DMS 273 treated with DMSO at 0.1 percent for 48 hours (cell line): ENCODE measurements around the gene ESR2.
"Not testable (repeated sequence)": the region's sequence is repeated elsewhere in the genome, so short reads cannot be mapped to it uniquely, and the experiment has no call there.

ENCODE experiments used
- DNase-seq: peaks from one replicate; lab custom pipeline; 2025; lab: John Stamatoyannopoulos, UW

The ESR2 gene

DNA sequence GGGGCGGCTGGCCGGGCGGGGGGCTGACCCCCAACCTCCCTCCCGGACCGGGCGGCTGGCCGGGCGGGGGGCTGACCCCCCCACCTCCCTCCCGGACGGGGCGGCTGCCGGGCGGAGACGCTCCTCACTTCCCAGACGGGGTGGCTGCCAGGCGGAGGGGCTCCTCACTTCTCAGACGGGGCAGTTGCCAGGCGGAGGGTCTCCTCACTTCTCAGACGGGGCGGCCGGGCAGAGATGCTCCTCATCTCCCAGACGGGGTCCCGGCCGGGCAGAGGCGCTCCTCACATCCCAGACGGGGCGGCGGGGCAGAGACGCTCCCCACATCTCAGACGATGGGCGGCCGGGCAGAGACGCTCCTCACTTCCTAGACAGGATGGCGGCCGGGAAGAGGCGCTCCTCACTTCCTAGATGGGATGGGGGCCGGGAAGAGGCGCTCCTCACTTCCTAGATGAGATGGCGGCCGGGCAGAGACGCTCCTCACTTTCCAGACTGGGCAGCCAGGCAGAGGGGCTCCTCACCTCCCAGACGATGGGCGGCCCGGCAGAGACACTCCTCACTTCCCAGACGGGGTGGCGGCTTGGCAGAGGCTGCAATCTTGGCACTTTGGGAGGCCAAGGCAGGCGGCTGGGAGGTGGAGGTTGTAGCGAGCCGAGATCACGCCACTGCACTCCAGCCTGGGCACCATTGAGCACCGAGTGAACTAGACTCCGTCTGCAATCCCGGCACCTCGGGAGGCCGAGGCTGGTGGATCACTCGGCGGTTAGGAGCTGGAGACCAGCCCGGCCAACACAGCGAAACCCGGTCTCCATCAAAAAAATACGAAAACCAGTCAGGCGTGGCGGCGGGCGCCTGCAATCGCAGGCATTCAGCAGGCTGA lies 256.1 kb downstream of the ESR2 start:
- DNase-seq: not testable (repeated sequence)

GRCh38 chr14:64035143-64035542 lies 259.0 kb downstream of the ESR2 start:
- DNase-seq: no peak
